WI38 (cell line): ENCODE measurements around the gene GPER1.
A peak's percentile ranks its signal among the peaks of the same experiment; 100 is the strongest.

Source experiments
- H3K4me3 ChIP-seq: 2 replicates; pipeline ENCODE4 v1.5.1; 2011; ENCODE audit warnings: low read depth, mild to moderate bottlenecking, control low read depth, low read length
- CTCF ChIP-seq: IDR thresholded peaks from 2 replicates; pipeline ENCODE4 v1.5.1; 2012; ENCODE audit warnings: low read depth, mild to moderate bottlenecking, control low read depth, low read length

Gene GPER1

GRCh38 chr7:1045069-1046063, 42.5 kb upstream of the GPER1 start:
- H3K4me3 ChIP-seq: peak overlapping the region; percentile 65
- TF ChIP-seq CTCF: no peak

- no peak for TF ChIP-seq CTCF
Measured at GRCh38 chr7:1046722-1047679, 40.9 kb upstream of the GPER1 start.

GRCh38 chr7:1049006-1049741, 38.7 kb upstream of the GPER1 start:
- TF ChIP-seq CTCF: no peak
- H3K4me3 ChIP-seq: no peak overlapping the region

More at GRCh38 chr7:1046722-1047679, 40.9 kb upstream of the GPER1 start:
- H3K4me3 ChIP-seq: no peak overlapping the region

DNA sequence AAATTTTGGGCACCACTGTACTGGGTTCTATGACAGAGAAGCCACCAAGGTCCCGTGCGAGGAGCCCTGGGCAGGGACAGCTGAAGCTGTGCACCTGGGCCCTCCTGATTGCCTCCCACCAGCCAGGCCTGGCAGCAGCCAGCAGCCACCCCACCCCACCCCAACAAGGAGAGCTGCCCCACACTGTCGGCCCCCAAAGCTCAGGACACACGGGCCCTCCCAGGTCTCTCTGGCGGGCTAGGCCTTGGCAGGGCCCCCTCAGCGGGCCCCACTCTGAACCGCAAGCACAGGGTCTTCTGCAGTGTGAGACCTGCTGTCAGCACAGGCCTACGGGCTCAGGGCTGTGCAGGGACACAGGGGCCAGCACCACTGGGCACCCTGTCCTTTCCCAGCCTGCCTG, 38.1 kb upstream of the GPER1 start:
- no peak for TF ChIP-seq CTCF

DNA sequence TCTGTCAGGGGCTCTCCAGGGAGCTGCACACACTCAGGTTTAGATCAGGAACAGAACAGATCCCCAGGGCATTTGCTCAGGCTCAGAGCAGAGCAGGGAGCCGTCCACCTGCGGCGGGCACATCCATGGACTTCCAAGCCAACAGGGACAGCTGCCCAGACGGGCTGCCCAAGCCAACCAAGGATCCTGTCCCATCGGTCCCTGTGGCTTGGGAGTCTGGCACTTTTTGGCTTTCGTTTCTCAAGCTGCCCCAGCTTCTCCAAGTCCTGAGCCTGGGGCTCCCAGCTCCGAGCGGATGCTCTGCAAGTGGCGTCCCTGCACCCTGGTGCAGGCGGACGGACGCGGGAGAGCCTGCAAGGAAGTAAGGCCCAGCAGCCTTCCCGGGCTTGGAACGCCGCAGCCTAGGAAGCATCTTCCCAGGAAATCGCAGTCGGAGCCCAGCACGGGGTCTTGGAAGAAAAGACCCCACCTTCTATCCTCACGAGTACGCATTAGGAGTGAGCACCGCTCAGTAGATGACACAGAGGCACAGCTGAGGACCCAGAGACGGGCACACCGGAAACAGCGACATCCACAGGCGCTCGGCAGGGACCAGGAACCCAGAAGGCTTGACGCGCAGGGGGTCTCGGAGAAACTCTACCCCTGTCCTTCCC, 37.5 kb upstream of the GPER1 start:
- TF ChIP-seq CTCF: no peak
- H3K4me3 ChIP-seq: no peak overlapping the region

More for the DNA sequence above, 38.1 kb upstream of the GPER1 start:
- H3K4me3 ChIP-seq: no peak overlapping the region

GRCh38 chr7:1050956-1051690, 36.8 kb upstream of the GPER1 start:
- no peak for TF ChIP-seq CTCF
- H3K4me3 ChIP-seq: no peak overlapping the region
